ENCODE results near the gene DLK2.

DLK2 gene

DNA sequence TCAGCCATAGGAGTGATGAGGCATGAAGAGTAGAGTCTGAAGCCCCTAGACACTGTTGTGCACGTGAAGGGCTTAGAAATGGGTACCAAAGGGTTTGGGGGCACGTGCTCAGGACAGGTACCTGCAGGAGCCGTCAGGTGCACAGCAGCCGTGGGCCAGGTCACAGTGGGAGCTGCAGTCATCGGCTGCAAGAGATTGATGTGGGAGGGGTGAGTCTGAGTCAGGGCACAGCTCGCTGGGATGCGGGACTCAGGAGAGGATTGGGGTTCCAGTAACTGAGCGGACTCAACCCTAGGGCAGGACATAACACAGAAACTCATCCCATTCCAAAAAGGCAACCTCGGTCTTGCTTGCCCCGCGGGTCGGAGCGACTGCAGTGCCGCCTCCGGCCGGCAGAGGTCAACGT, 1.1 kb downstream of the DLK2 start:
- H3K27ac Mint-ChIP-seq = peak overlapping the region; percentile 84
- peaks cover 14 to 28% of the 10 kb centered on the region in 2 donors for H3K4me1 Mint-ChIP-seq
- DNase-seq = no peak
- peak; percentile 69 to 71 for ATAC-seq (replicated peaks)
- H3K4me3 Mint-ChIP-seq = peak overlapping the region; percentile 85 to 93
- H3K36me3 Mint-ChIP-seq = peaks cover 23 to 33% of the 10 kb centered on the region in 2 donors
- peaks cover 5 to 6% of the 10 kb centered on the region in 2 donors for H3K27me3 Mint-ChIP-seq
- H3K9me3 Mint-ChIP-seq = peaks cover 0 to 2% of the 10 kb centered on the region in 2 donors

DNA sequence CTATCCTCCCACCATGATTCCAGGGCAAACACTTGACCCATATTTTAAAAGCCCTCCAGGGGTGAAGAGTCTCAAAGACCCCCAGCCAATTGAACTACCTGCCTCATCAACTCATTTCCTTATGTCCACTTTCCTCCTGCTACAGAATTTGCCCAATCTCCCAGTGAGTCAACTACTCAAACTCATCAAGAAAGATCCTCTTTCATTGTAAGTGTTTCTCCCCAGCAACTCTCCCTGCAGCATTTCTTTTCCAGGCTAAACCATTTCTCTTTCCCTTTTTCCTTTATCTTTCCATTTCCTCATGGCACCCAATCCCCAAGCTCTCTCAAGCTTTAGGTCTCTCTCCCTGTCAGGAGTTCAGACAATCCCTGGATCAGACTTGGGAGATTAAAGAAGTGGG, 1.5 kb downstream of the DLK2 start:
- Mint-ChIP-seq H3K36me3 (peaks cover 24 to 38% of the 10 kb centered on the region in 2 donors), H3K9me3 (peaks cover 0 to 2% of the 10 kb centered on the region in 2 donors), H3K27ac (peak overlapping the region; percentile 84), H3K4me1 (peaks cover 14 to 28% of the 10 kb centered on the region in 2 donors), H3K27me3 (peaks cover 5 to 6% of the 10 kb centered on the region in 2 donors), H3K4me3 (peak overlapping the region; percentile 85 to 93)
- DNase-seq = no peak
- no peak for ATAC-seq (replicated peaks)

DNA sequence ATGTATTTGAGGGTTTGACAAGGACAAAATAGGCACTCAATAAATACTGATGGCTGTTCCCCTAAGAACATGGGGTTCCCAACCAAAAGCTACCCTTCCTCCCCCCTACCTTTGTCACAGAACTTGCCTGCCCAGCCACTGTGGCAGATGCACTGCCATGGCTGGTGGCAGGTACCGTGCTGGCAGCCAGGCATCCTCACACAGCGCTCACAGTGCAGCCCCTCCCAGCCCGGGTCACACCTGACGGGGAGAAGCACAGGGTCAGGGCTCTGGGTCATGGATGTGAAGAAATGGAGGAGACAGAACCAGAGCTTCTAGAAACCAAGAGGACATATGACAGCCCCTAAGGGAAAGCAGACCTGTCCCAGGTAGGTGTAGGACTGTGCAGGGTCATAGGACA, 2.5 kb downstream of the DLK2 start:
- DNase-seq = no peak
- ATAC-seq (replicated peaks) = no peak
- H3K9me3 Mint-ChIP-seq = peaks cover 0 to 2% of the 10 kb centered on the region in 2 donors
- peaks cover 14 to 28% of the 10 kb centered on the region in 2 donors for H3K4me1 Mint-ChIP-seq
- peaks cover 26 to 46% of the 10 kb centered on the region in 2 donors for H3K36me3 Mint-ChIP-seq
- no peak overlapping the region for H3K4me3 Mint-ChIP-seq
- peaks cover 5 to 6% of the 10 kb centered on the region in 2 donors for H3K27me3 Mint-ChIP-seq
- no peak overlapping the region for H3K27ac Mint-ChIP-seq

DNA sequence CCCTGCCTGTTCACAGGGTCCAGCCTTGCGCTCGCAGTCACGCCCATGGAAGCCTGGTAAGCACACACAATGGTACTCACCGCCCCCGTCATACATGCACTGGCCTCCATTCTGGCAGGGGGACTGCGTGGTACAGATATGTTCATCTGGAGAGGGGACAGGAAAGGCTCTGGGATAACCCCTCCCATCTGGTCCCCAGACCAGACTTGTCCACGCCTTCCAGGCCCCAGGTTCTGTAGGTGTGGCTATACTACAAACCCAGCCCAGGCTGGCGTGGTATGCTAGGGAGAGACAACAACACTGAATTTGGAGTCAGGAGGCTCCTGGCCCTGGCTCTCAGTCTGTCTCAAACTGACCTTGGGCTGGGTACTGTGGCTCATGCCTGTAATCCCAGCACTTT, 3.4 kb downstream of the DLK2 start:
- Mint-ChIP-seq H3K36me3 (peaks cover 35 to 55% of the 10 kb centered on the region in 2 donors), H3K27ac (peak overlapping the region; percentile 74), H3K27me3 (peaks cover 4 to 5% of the 10 kb centered on the region in 2 donors), H3K4me1 (peaks cover 14 to 27% of the 10 kb centered on the region in 2 donors), H3K9me3 (peaks cover 0 to 2% of the 10 kb centered on the region in 2 donors), H3K4me3 (no peak overlapping the region)
- no peak for ATAC-seq (replicated peaks)
- no peak for DNase-seq

DNA sequence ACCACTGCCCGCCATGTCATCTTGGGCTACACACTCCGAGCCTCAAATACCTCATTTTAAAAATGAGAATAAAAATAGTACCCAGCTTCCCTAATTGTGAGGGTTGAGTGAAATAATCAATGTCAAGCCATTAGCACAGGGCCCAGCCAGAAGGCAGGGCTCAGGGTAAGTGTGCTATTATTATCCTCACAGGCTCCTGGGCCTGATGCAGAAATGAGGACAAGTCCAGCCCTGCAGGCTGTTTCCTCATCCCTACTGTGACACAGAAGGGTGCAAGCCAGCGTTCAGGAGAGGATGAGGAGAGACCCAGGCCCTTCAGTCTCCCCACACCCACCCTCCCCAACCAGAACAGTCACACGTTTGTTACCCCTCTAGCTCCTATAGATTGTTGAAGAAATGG, 4.0 kb downstream of the DLK2 start:
- DNase-seq (no peak), ATAC-seq (replicated peaks) (no peak)
- Mint-ChIP-seq H3K36me3 (peaks cover 38 to 60% of the 10 kb centered on the region in 2 donors), H3K4me1 (peaks cover 14 to 21% of the 10 kb centered on the region in 2 donors), H3K4me3 (no peak overlapping the region), H3K9me3 (no peaks in the 10 kb centered on the region), H3K27me3 (no peaks in the 10 kb centered on the region), H3K27ac (no peak overlapping the region)

DNA sequence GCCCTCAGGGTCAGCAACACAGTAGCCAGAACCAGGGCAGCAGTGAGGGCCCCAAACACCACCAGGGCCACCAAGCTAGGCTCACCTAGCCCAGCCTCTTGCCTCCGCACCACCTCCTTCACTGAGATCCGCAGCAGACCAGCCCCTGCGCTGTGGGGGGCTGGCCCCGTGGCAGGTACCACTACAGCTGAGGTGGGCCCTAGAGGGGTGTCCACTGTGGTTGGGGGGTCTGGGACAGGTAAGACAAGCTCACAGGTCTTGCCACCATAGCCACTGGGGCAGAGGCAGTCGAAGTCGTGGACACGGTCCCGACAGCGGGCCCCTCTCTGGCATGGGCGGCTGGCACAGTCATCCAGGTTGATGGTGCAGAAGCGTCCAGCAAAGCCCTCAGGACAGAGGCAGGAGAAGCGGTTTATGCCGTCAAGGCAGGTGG, 4.6 kb downstream of the DLK2 start:
- Mint-ChIP-seq H3K9me3 (no peaks in the 10 kb centered on the region), H3K36me3 (peaks cover 44 to 62% of the 10 kb centered on the region in 2 donors), H3K4me1 (peaks cover 9 to 15% of the 10 kb centered on the region in 2 donors), H3K27me3 (no peaks in the 10 kb centered on the region), H3K4me3 (no peak overlapping the region), H3K27ac (no peak overlapping the region)
- DNase-seq = no peak
- no peak for ATAC-seq (replicated peaks)

DNA sequence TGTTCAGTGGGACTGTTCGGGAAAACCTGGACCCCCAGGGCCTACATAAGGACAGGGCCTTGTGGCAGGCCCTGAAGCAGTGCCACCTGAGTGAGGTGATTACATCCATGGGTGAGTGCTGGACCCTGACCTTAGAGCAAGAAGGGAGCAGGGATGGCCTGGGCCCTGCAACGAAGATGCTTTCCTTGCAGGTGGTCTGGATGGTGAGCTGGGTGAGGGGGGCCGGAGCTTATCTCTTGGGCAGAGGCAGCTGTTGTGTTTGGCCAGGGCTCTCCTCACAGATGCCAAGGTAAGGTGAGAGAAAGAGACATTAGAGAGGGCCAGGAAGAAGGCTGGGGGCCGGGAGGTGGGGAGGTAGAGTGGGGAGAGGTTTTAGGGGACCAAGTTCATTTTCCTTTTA, 6.4 kb downstream of the DLK2 start:
- ATAC-seq (replicated peaks) = no peak
- Mint-ChIP-seq H3K27ac (no peak overlapping the region), H3K4me3 (no peak overlapping the region), H3K27me3 (no peaks in the 10 kb centered on the region), H3K36me3 (peaks cover 47 to 75% of the 10 kb centered on the region in 2 donors), H3K4me1 (no peaks in the 10 kb centered on the region), H3K9me3 (no peaks in the 10 kb centered on the region)
- DNase-seq = no peak

DNA sequence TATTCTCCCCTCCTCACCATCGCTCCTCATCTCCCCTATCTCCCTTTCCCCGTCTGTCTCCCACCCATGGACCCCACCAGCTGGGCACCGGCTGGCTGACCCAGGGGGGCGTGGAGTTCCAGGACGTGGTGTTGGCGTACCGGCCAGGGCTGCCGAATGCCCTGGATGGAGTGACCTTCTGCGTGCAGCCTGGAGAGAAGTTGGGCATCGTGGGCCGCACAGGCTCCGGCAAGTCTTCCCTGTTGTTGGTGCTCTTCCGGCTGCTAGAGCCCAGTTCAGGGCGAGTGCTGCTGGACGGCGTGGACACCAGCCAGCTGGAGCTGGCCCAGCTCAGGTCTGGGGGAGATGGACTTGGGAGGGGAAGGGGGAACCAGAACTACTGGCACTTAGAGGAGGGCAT, 7.7 kb downstream of the DLK2 start:
- no peak for DNase-seq
- Mint-ChIP-seq H3K4me3 (no peak overlapping the region), H3K36me3 (peaks cover 50 to 81% of the 10 kb centered on the region in 2 donors), H3K4me1 (no peaks in the 10 kb centered on the region), H3K27ac (no peak overlapping the region), H3K27me3 (no peaks in the 10 kb centered on the region), H3K9me3 (no peaks in the 10 kb centered on the region)
- ATAC-seq (replicated peaks) = no peak

DNA sequence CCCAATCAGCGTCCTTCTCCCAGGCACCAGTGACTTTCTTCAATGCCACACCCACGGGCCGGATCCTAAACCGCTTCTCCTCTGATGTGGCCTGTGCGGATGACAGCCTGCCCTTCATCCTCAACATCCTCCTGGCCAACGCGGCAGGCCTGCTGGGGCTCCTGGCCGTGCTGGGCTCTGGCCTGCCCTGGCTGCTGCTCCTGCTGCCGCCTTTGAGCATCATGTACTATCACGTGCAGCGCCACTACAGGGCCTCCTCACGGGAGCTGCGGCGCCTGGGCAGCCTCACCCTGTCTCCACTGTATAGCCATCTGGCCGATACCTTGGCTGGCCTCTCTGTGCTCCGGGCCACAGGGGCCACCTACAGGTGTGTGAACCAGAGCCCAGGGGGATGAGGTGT, 9.8 kb downstream of the DLK2 start:
- no peaks in the 10 kb centered on the region for H3K4me1 Mint-ChIP-seq
- peak overlapping the region; percentile 88 for H3K27ac Mint-ChIP-seq
- ATAC-seq (replicated peaks) (no peak), DNase-seq (no peak)
- no peaks in the 10 kb centered on the region for H3K9me3 Mint-ChIP-seq
- H3K36me3 Mint-ChIP-seq = peaks cover 54 to 79% of the 10 kb centered on the region in 2 donors
- no peak overlapping the region for H3K4me3 Mint-ChIP-seq
- no peaks in the 10 kb centered on the region for H3K27me3 Mint-ChIP-seq

DNA sequence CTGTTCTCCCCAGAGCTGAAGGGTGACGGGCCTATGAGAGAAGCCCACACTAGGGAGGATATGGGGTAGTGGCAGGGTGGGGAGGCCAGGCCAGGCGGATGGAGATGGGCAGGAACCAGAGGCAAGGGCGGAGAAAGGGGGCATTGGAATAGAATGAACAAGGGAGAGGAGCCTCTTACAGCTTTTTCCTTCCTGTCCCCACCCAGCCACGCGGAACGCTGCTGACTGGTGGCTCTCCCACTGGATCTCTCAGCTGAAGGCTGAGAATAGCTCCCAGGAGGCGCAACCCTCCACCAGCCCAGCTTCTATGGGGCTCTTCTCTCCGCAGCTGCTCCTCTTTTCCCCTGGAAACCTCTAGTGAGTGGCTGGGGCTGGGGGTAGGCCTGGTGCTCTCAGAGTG, 10.8 kb downstream of the DLK2 start:
- Mint-ChIP-seq H3K36me3 (peaks cover 47 to 69% of the 10 kb centered on the region in 2 donors), H3K27me3 (no peaks in the 10 kb centered on the region), H3K9me3 (no peaks in the 10 kb centered on the region), H3K4me1 (no peaks in the 10 kb centered on the region), H3K4me3 (no peak overlapping the region), H3K27ac (peak overlapping the region; percentile 33)
- ATAC-seq (replicated peaks) (no peak), DNase-seq (no peak)

DNA sequence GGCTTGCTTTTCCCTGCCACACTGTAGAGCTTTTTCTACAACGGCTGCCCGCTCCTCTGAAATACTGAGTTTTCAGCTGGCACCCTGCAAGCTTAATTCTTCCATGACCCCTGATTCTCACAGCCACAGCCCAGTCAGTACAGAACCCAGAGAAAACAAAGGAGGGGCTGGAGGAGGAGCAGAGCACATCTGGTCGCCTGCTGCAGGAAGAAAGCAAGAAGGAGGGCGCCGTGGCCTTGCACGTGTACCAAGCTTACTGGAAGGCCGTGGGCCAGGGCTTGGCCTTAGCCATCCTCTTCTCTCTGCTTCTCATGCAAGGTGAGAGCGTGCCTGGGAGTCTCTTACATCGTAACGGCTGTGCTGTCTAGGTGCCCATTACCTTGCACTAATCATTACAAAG, 11.3 kb downstream of the DLK2 start:
- ATAC-seq (replicated peaks) (no peak), DNase-seq (no peak)
- H3K4me3 Mint-ChIP-seq = no peak overlapping the region
- H3K27ac Mint-ChIP-seq = no peak overlapping the region
- H3K9me3 Mint-ChIP-seq = no peaks in the 10 kb centered on the region
- H3K4me1 Mint-ChIP-seq = no peaks in the 10 kb centered on the region
- peaks cover 49 to 64% of the 10 kb centered on the region in 2 donors for H3K36me3 Mint-ChIP-seq
- H3K27me3 Mint-ChIP-seq = no peaks in the 10 kb centered on the region

DNA sequence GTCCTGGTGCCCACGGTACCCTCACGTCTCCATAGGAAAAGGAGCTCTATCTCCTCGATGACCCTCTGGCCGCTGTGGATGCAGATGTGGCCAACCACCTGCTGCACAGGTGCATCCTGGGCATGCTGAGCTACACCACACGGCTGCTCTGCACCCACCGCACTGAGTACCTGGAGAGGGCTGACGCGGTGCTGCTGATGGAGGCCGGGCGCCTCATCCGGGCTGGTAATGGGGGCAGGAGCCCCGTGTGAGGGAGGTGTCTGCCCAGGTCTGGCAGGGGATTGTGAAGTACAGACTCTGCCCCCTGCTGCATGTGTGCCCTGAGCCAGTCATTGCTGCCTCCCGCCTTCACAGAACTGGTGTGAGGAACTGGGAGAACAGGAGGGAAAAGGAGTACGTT, 12.4 kb downstream of the DLK2 start:
- H3K4me3 Mint-ChIP-seq = no peak overlapping the region
- no peak for DNase-seq
- no peaks in the 10 kb centered on the region for H3K4me1 Mint-ChIP-seq
- ATAC-seq (replicated peaks) = no peak
- H3K36me3 Mint-ChIP-seq = peaks cover 46 to 60% of the 10 kb centered on the region in 2 donors
- H3K27me3 Mint-ChIP-seq = no peaks in the 10 kb centered on the region
- H3K27ac Mint-ChIP-seq = no peak overlapping the region
- H3K9me3 Mint-ChIP-seq = no peaks in the 10 kb centered on the region

DNA sequence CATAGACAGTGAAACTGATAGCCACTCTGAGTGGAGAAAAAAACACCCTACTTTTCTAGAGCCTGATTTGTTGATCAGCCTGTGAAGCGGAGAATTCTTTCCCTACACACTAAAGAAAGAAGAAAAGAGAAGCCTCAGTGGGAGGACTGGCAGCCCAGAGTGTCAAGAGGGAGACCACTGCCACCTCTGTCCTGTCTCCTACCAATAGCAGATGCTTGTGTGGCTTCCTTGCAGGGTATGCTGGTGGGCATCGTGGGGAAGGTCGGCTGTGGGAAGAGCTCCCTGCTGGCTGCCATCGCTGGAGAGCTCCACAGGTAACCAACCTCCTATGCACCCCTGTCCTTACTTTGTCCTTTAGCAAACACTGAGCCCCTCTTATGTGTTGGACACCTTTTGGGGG, 17.6 kb downstream of the DLK2 start:
- Mint-ChIP-seq H3K4me1 (peaks cover 2 to 11% of the 10 kb centered on the region in 2 donors), H3K9me3 (no peaks in the 10 kb centered on the region), H3K27ac (no peak overlapping the region), H3K4me3 (no peak overlapping the region), H3K36me3 (peaks cover 36 to 41% of the 10 kb centered on the region in 2 donors), H3K27me3 (no peaks in the 10 kb centered on the region)
- no peak for DNase-seq
- no peak for ATAC-seq (replicated peaks)

DNA sequence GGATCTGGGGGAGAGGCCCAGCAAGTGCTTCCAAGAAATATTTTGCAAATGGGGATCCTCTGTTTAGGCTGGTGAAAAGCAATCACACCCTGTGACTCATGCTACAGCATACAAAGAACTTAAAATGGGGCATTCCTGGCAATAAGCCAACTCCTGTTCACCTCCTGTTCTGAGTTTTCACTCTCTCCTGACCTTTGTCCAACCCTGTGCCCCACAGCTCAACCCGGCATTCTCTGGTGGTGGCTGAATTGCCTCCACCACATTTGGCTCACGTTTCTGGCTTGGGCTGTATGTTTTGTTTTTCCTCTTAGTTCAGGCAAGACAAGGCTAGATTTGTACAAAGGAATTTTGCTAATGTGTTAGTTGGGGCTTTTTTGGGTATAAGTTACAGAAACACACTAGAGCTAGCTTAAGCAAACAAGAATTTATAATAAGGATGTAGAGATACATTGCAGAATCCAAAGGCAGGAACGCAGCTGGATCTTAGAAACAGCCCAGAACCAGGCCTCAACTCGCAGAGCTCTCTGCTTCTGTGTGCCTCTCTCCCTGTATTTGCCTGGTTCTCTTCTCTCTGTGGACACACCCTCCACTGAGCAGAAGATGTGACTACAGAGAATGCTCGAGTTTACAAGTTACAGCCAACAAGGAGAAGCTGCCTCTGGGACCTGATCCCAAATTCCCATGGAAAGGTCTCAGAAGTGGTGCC, 18.6 kb downstream of the DLK2 start:
- Mint-ChIP-seq H3K4me1 (peaks cover 4 to 11% of the 10 kb centered on the region in 2 donors), H3K4me3 (no peak overlapping the region), H3K36me3 (peaks cover 37 to 45% of the 10 kb centered on the region in 2 donors), H3K9me3 (no peaks in the 10 kb centered on the region), H3K27ac (no peak overlapping the region), H3K27me3 (no peaks in the 10 kb centered on the region)
- ATAC-seq (replicated peaks) (no peak), DNase-seq (no peak)

DNA sequence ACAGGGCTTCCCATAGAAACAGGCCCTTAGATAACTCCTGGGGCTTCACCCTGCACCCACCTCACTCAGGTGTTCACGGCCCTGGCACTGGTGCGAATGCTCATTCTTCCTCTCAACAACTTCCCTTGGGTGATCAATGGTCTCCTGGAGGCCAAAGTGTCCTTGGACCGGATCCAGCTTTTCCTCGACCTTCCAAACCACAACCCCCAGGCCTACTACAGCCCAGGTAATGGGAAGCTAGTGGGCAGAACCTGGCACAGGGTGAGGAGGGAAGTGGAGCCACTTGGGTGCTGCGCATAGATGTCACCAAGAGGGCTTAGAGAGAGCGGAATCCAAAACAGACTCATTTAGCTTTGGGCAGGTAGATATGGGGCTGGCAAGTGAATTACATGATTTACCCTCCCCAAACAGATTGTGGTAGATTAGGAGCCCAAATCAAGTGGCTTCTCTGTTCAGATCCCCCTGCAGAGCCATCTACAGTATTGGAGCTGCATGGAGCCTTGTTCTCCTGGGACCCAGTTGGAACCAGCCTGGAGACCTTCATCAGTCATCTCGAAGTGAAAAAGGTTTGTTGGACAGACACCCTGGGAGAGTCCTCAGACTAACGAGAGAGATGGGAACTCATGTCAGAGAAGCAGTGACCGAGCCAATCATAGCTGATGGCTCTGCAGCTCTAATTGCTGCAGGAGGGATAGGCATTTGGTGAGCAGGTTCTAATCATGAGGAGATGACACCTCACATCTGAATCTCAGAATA, 19.5 kb downstream of the DLK2 start:
- no peak overlapping the region for H3K4me3 Mint-ChIP-seq
- peaks cover 35 to 43% of the 10 kb centered on the region in 2 donors for H3K36me3 Mint-ChIP-seq
- ATAC-seq (replicated peaks) (no peak), DNase-seq (no peak)
- no peak overlapping the region for H3K27ac Mint-ChIP-seq
- no peaks in the 10 kb centered on the region for H3K27me3 Mint-ChIP-seq
- no peaks in the 10 kb centered on the region for H3K9me3 Mint-ChIP-seq
- peaks cover 4 to 11% of the 10 kb centered on the region in 2 donors for H3K4me1 Mint-ChIP-seq
